ENCODE measurements around the gene ASIC2. TPM values are rescaled to one million over a fixed set of nuclear protein-coding genes. Genes with fewer than 3 reads are reported as not detected.

Gene ASIC2
- total and polyA plus RNA-seq, 2 donors (not counting 3 experiments of a cell fraction or from before 2014, with no cell fraction given): not detected

DNA sequence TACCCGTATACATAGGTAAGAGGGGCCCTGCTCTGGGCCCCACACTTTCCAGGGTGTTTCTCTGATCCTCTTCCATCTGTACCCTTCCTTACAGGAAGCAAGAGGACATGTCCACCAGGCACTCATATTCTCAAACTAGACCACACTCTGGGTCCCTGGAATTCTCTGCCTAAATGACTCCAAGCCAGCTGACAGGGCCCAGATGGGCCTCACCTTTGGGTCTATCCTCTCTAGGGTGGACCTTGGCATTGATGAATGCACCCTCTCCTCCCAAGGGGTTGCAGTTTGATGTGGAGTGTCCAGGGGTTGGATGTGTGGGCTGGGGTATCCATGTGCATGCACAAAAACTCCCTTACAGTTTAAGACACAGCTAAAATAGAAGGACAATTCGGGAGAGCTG, 95.8 kb downstream of the ASIC2 start:
- POLR2A ChIA-PET: no interaction called here
- no peak overlapping the region for H3K4me2 ChIP-seq (ENCODE audit: insufficient read depth, low read length)
- H3K9me1 ChIP-seq (replicated peaks; ENCODE audit: control insufficient read depth, extremely low read depth, insufficient read depth, low read length): no peaks in the 10 kb centered on the region
- H3K27ac ChIP-seq (ENCODE audit: insufficient read depth, low read depth, low read length): no peak overlapping the region
- H4K20me1 ChIP-seq (replicated peaks; ENCODE audit: control insufficient read depth, extremely low read depth, insufficient read depth, low read length): no peaks in the 10 kb centered on the region
- H3K36me3 ChIP-seq (ENCODE audit: control insufficient read depth in 2 of 2, extremely low read depth in 1 of 2, insufficient read depth in 2 of 2, low read length in 2 of 2): no peaks in the 10 kb centered on the region
- H2AFZ ChIP-seq (ENCODE audit: low read depth, low read length): no peak overlapping the region
- dilution Hi-C loops (cut with MboI; ENCODE audit: extremely low pct_ligation_motif_present, low sequenced_read_pairs) (no loop called here), intact Hi-C loops (cut with micrococcal nuclease) (no loop called here)
- DNase-seq (ENCODE audit: low read depth, low spot score) (no peak), FAIRE-seq (no peak)
- CTCF ChIA-PET: no interaction called here
- no TSS peak for BruUV-seq (replicated peaks)
- H3K4me1 ChIP-seq (ENCODE audit: control insufficient read depth, extremely low read depth, insufficient read depth, low read length): no peaks in the 10 kb centered on the region
- no peaks in the 10 kb centered on the region for H3K27me3 ChIP-seq (ENCODE audit: control insufficient read depth in 2 of 2, insufficient read depth in 2 of 2, low read length in 2 of 2)
- H3K79me2 ChIP-seq (ENCODE audit: control insufficient read depth, insufficient read depth, low read length): no peaks in the 10 kb centered on the region
- TF ChIP-seq POLR2AphosphoS5 (IDR thresholded peaks at IDR 0.05; ENCODE audit: insufficient read depth, low read depth, low read length) (no peak), FOS (IDR thresholded peaks at IDR 0.05; ENCODE audit: borderline replicate concordance, insufficient read depth, low read length) (no peak), GATA2 (IDR thresholded peaks at IDR 0.05; ENCODE audit: insufficient read depth, insufficient read length, low read depth, low read length) (no peak), POLR2A (IDR thresholded peaks at IDR 0.05; ENCODE audit: low read depth, low read length) (no peak), MYC (IDR thresholded peaks at IDR 0.05; ENCODE audit: low read depth, low read length) (no peak), JUN (IDR thresholded peaks at IDR 0.05; ENCODE audit: borderline replicate concordance, insufficient read depth, insufficient read length, low read depth) (no peak), EZH2 (IDR thresholded peaks at IDR 0.05; ENCODE audit: borderline replicate concordance, low read depth, low read length, severe bottlenecking) (no peak)
- TF ChIP-seq, protein P1, sequence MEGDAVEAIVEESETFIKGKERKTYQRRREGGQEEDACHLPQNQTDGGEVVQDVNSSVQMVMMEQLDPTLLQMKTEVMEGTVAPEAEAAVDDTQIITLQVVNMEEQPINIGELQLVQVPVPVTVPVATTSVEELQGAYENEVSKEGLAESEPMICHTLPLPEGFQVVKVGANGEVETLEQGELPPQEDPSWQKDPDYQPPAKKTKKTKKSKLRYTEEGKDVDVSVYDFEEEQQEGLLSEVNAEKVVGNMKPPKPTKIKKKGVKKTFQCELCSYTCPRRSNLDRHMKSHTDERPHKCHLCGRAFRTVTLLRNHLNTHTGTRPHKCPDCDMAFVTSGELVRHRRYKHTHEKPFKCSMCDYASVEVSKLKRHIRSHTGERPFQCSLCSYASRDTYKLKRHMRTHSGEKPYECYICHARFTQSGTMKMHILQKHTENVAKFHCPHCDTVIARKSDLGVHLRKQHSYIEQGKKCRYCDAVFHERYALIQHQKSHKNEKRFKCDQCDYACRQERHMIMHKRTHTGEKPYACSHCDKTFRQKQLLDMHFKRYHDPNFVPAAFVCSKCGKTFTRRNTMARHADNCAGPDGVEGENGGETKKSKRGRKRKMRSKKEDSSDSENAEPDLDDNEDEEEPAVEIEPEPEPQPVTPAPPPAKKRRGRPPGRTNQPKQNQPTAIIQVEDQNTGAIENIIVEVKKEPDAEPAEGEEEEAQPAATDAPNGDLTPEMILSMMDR (IDR thresholded peaks at IDR 0.05; ENCODE audit: extremely low read depth in 1 of 2, insufficient read depth in 1 of 2, low read depth in 1 of 2, low read length in 2 of 2): no peak
- TF ChIP-seq, protein P2, sequence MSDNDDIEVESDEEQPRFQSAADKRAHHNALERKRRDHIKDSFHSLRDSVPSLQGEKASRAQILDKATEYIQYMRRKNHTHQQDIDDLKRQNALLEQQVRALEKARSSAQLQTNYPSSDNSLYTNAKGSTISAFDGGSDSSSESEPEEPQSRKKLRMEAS (IDR thresholded peaks at IDR 0.05; ENCODE audit: insufficient read depth, insufficient read length): no peak
- H3K9ac ChIP-seq (replicated peaks; ENCODE audit: extremely low read depth, insufficient read depth, low read length): no peak overlapping the region
- H3K9me3 ChIP-seq (replicated peaks; ENCODE audit: control insufficient read depth, insufficient read depth, low read length): no peaks in the 10 kb centered on the region
- H3K4me3 ChIP-seq (replicated peaks in 1 of 3; ENCODE audit: insufficient read depth in 1 of 3, low read depth in 1 of 3, low read length in 3 of 3): no peak overlapping the region

All from endothelial cell of umbilical vein (primary cell).